Measurements from ENCODE around the gene OR2V2.

DNA sequence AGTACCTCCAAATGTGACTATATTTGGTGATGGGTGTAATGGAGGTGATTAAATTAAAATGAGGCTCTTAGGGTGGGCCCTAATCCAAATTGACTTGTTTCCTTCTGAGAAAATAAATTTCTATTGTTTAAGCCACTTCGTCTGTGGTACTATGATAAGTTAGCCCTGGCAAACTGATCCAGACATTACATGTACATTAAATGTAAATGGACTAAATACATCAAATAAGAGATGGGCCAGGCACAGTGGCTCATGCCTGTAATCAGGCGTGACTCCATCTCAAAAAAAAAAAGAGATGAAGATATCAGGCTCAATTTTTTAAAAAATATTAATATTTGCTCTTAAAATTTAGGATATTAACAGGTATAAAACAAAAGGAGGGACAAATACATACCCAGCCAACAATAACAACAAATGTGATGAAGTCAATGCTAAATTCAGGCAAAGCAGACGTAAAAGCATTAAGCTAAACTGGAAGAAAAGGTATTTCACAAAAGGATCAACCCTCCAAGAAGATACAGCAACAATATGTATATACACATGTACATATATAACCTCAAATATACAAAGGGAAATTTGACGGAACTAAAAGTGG is 10.9 kb upstream of the OR2V2 start:
- TF ChIP-seq, protein P1, sequence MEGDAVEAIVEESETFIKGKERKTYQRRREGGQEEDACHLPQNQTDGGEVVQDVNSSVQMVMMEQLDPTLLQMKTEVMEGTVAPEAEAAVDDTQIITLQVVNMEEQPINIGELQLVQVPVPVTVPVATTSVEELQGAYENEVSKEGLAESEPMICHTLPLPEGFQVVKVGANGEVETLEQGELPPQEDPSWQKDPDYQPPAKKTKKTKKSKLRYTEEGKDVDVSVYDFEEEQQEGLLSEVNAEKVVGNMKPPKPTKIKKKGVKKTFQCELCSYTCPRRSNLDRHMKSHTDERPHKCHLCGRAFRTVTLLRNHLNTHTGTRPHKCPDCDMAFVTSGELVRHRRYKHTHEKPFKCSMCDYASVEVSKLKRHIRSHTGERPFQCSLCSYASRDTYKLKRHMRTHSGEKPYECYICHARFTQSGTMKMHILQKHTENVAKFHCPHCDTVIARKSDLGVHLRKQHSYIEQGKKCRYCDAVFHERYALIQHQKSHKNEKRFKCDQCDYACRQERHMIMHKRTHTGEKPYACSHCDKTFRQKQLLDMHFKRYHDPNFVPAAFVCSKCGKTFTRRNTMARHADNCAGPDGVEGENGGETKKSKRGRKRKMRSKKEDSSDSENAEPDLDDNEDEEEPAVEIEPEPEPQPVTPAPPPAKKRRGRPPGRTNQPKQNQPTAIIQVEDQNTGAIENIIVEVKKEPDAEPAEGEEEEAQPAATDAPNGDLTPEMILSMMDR (IDR thresholded peaks at IDR 0.05): no peak
- TF ChIP-seq POLR2A (IDR thresholded peaks at IDR 0.05): no peak

Data from right lobe of liver (tissue), 4 donors.